ENCODE data around the gene SETD1A. TPM values are rescaled to one million over a fixed set of nuclear protein-coding genes. Genes with fewer than 3 reads are reported as not detected.

The SETD1A gene
- total RNA-seq, 2 donors from 2014 or later, result 23.8 to 25.0 TPM

DNA sequence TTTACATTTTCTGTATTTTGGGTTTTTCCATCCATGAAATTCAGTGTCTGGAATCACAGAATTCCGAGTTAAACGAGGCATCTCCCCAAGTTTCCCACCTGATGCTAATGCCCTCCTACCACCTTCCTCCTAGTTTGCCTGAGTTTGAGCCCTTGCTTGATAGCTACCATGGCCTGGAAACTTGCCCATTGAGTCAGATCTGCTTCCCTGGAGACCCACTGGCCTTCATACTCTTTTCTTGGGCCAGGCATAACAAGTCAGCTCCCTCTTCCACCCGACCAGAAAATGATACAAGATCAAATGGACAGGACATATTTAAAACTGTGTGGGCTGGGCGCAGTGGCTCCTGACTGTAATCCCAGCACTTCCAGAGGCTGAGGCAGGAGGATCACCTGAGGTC is 10.2 kb downstream of the SETD1A start:
- H3K9me3 Mint-ChIP-seq, result no peaks in the 10 kb centered on the region
- Histone ChIP-seq H3K27me3 (ENCODE audit: control insufficient read depth, insufficient read depth, low read length, poor library complexity, severe bottlenecking) (no peaks in the 10 kb centered on the region), H3K9me3 (ENCODE audit: control insufficient read depth, low read length) (no peaks in the 10 kb centered on the region), H3K9ac (ENCODE audit: extremely low read depth, low read length, poor library complexity, severe bottlenecking) (no peak overlapping the region), H3K27ac (ENCODE audit: low read depth, low read length) (no peak overlapping the region), H3K4me1 (ENCODE audit: control insufficient read depth, insufficient read depth, low read length) (no peaks in the 10 kb centered on the region), H3K4me3 (ENCODE audit: low read length) (no peak overlapping the region), H3K36me3 (ENCODE audit: control insufficient read depth, insufficient read depth, low read length) (peaks cover 78% of the 10 kb centered on the region)
- no peak overlapping the region for H3K27ac Mint-ChIP-seq
- H3K4me1 Mint-ChIP-seq, result no peaks in the 10 kb centered on the region
- no peaks in the 10 kb centered on the region for H3K27me3 Mint-ChIP-seq (ENCODE audit: insufficient read depth)
- TF ChIP-seq CTCF (conservative IDR thresholded peaks at IDR 0.05), result no peak
- WGBS, 2 experiments (ENCODE audit: insufficient coverage in 1 of 2, insufficient read length in 1 of 2), result 88 to 92% methylated on average over 4 of the region's 4 CpGs
- no peak for DNase-seq
- peaks cover 76% of the 10 kb centered on the region for H3K36me3 Mint-ChIP-seq (ENCODE audit: low read depth)
- H3K4me3 Mint-ChIP-seq, result no peak overlapping the region

DNA sequence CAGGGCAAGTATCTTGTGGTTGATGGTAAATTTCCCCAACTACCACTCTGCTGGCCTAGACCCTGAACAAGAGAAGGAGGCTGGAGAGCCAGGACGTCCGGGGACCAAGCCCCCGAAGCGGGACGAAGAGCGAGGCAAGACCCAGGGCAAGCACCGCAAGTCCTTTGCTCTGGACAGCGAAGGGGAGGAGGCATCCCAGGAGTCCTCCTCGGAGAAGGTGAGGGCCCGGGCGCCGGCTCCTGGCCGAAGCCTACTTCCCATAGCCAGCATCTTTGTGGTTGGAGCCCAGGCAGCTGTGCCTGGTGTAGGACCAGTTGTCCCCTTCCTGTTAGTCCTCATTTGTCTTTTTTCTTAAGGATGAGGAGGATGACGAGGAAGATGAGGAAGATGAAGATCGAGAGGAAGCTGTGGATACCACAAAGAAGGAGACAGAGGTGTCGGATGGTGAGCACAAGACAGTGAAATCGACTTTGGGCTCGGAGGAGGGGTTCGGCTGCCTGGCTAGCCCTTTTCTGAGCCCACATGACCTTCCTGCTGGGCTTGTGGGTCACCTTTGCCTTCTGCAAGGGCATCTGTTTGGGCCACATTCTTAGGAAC is 11.8 kb downstream of the SETD1A start:
- Histone ChIP-seq H3K27me3 (ENCODE audit: control insufficient read depth, insufficient read depth, low read length, poor library complexity, severe bottlenecking) (no peaks in the 10 kb centered on the region), H3K27ac (ENCODE audit: low read depth, low read length) (no peak overlapping the region), H3K36me3 (ENCODE audit: control insufficient read depth, insufficient read depth, low read length) (peaks cover 79% of the 10 kb centered on the region), H3K4me1 (ENCODE audit: control insufficient read depth, insufficient read depth, low read length) (no peaks in the 10 kb centered on the region), H3K9ac (ENCODE audit: extremely low read depth, low read length, poor library complexity, severe bottlenecking) (no peak overlapping the region), H3K9me3 (ENCODE audit: control insufficient read depth, low read length) (no peaks in the 10 kb centered on the region), H3K4me3 (ENCODE audit: low read length) (no peak overlapping the region)
- Mint-ChIP-seq H3K36me3 (ENCODE audit: low read depth) (peaks cover 76% of the 10 kb centered on the region), H3K4me1 (no peaks in the 10 kb centered on the region), H3K27me3 (ENCODE audit: insufficient read depth) (no peaks in the 10 kb centered on the region), H3K9me3 (no peaks in the 10 kb centered on the region), H3K27ac (no peak overlapping the region), H3K4me3 (no peak overlapping the region)
- no peak for DNase-seq
- TF ChIP-seq CTCF (conservative IDR thresholded peaks at IDR 0.05), result no peak
- 95 to 96% methylated on average over 19 of the region's 19 CpGs for WGBS, 2 experiments (ENCODE audit: insufficient coverage in 1 of 2, insufficient read length in 1 of 2)

GRCh38 chr16:30971298-30971697 is 13.7 kb downstream of the SETD1A start:
- no peaks in the 10 kb centered on the region for H3K4me1 ChIP-seq (ENCODE audit: control insufficient read depth, insufficient read depth, low read length)
- H3K27ac ChIP-seq (ENCODE audit: low read depth, low read length), result no peak overlapping the region
- peaks cover 68% of the 10 kb centered on the region for H3K36me3 ChIP-seq (ENCODE audit: control insufficient read depth, insufficient read depth, low read length)
- TF ChIP-seq CTCF (conservative IDR thresholded peaks at IDR 0.05), result no peak
- no peak overlapping the region for H3K9ac ChIP-seq (ENCODE audit: extremely low read depth, low read length, poor library complexity, severe bottlenecking)
- no peak overlapping the region for H3K4me3 Mint-ChIP-seq
- no peaks in the 10 kb centered on the region for H3K27me3 Mint-ChIP-seq (ENCODE audit: insufficient read depth)
- peaks cover 74% of the 10 kb centered on the region for H3K36me3 Mint-ChIP-seq (ENCODE audit: low read depth)
- no peak overlapping the region for H3K27ac Mint-ChIP-seq
- H3K9me3 ChIP-seq (ENCODE audit: control insufficient read depth, low read length), result no peaks in the 10 kb centered on the region
- 93 to 95% methylated on average over 9 to 14 of the region's 14 CpGs for WGBS, 2 experiments (ENCODE audit: insufficient coverage in 1 of 2, insufficient read length in 1 of 2)
- no peak overlapping the region for H3K4me3 ChIP-seq (ENCODE audit: low read length)
- H3K4me1 Mint-ChIP-seq, result no peaks in the 10 kb centered on the region
- no peak for DNase-seq
- H3K9me3 Mint-ChIP-seq, result no peaks in the 10 kb centered on the region
- H3K27me3 ChIP-seq (ENCODE audit: control insufficient read depth, insufficient read depth, low read length, poor library complexity, severe bottlenecking), result no peaks in the 10 kb centered on the region

Measured in endodermal cell (in vitro differentiated cells).